ENCODE data around the gene CPN1.

GRCh38 chr10:100100651-100101184 is 19.0 kb upstream of the CPN1 start:
- no peak for TF ChIP-seq POLR2A (IDR thresholded peaks at IDR 0.05; ENCODE audit: low read depth, low read length)
- TF ChIP-seq CTCF (IDR thresholded peaks at IDR 0.05; ENCODE audit: extremely low read depth in 1 of 2, insufficient read depth in 1 of 2, low read depth in 1 of 2, low read length in 2 of 2) = peak; percentile 13 to 25
